Mesodermal cell (in vitro differentiated cells): ENCODE measurements around the gene GCA.

Experiments used
- H3K27ac ChIP-seq: 2 replicates; pipeline ENCODE4 v1.7.0; 2013; ENCODE audit warnings: mild to moderate bottlenecking, low read depth, low read length, moderate library complexity; ENCODE audit not compliant: severe bottlenecking
- H3K36me3 ChIP-seq: 2 replicates; pipeline ENCODE4 v1.7.1; 2013; ENCODE audit warnings: mild to moderate bottlenecking, low read length, moderate library complexity; ENCODE audit not compliant: control insufficient read depth, insufficient read depth
- H3K4me1 ChIP-seq: one replicate; pipeline ENCODE4 v1.7.1; 2013; ENCODE audit warnings: mild to moderate bottlenecking, low read length; ENCODE audit not compliant: insufficient read depth, control insufficient read depth, poor library complexity, severe bottlenecking
- H3K4me3 ChIP-seq: 2 replicates; pipeline ENCODE4 v1.7.0; 2013; ENCODE audit warnings: low read length, control low read depth, mild to moderate bottlenecking; ENCODE audit not compliant: insufficient read depth, poor library complexity, severe bottlenecking; ENCODE audit errors: extremely low read depth
- H3K9me3 ChIP-seq: 2 replicates; pipeline ENCODE4 v1.7.1; 2013; ENCODE audit warnings: mild to moderate bottlenecking, low read length, moderate library complexity; ENCODE audit not compliant: control insufficient read depth
- WGBS, 2 experiments: methylation state at CpG; one replicate each; pipeline ENCODE4 v1.1.5; 2013; ENCODE audit warnings: missing lambda C conversion rate in 2 of 2; ENCODE audit not compliant: insufficient coverage in 2 of 2; 5-methylcytosine and 5-hydroxymethylcytosine counted together

GCA gene

GRCh38 chr2:162315938-162316337 lies 28.0 kb upstream of the GCA start:
- WGBS, 2 experiments: 80% methylated on average over 1 of the region's 4 CpGs; no CpG with 5 or more reads in 1 of the 2 experiments
- Histone ChIP-seq H3K4me3 (no peak overlapping the region), H3K9me3 (no peaks in the 10 kb centered on the region)

GRCh38 chr2:162316590-162316989 lies 27.3 kb upstream of the GCA start:
- 86 to 90% methylated on average over 1 to 2 of the region's 2 CpGs for WGBS, 2 experiments
- no peaks in the 10 kb centered on the region for H3K9me3 ChIP-seq
- H3K27ac ChIP-seq: no peak overlapping the region
- H3K4me3 ChIP-seq: no peak overlapping the region
- H3K4me1 ChIP-seq: no peaks in the 10 kb centered on the region
- H3K36me3 ChIP-seq: no peaks in the 10 kb centered on the region

More at GRCh38 chr2:162315938-162316337, 28.0 kb upstream of the GCA start:
- Histone ChIP-seq H3K36me3 (no peaks in the 10 kb centered on the region), H3K27ac (no peak overlapping the region), H3K4me1 (no peaks in the 10 kb centered on the region)

GRCh38 chr2:162317058-162317742 lies 26.7 kb upstream of the GCA start:
- H3K9me3 ChIP-seq: no peaks in the 10 kb centered on the region
- no peak overlapping the region for H3K27ac ChIP-seq
- no peak overlapping the region for H3K4me3 ChIP-seq
- no peaks in the 10 kb centered on the region for H3K4me1 ChIP-seq
- H3K36me3 ChIP-seq: no peaks in the 10 kb centered on the region
- 81 to 88% methylated on average over 1 to 2 of the region's 3 CpGs for WGBS, 2 experiments

- Histone ChIP-seq H3K9me3 (no peaks in the 10 kb centered on the region), H3K27ac (no peak overlapping the region), H3K4me3 (peak overlapping the region; percentile 39), H3K36me3 (no peaks in the 10 kb centered on the region), H3K4me1 (no peaks in the 10 kb centered on the region)
- 72 to 79% methylated on average over 15 to 16 of the region's 16 CpGs for WGBS, 2 experiments
Observed at GRCh38 chr2:162317861-162318327, 26.0 kb upstream of the GCA start.

GRCh38 chr2:162318328-162319180 lies 25.4 kb upstream of the GCA start, which contains the start of gene IFIH1:
IFIH1 (minus strand) TSS chr2:162318684; CDS start chr2:162318307, 377 bp downstream.
- 12 to 13% methylated on average over 25 to 39 of the region's 45 CpGs for WGBS, 2 experiments
- Histone ChIP-seq H3K27ac (no peak within 1 kb of the TSS), H3K9me3 (no peaks in the 10 kb centered on the region), H3K4me1 (no peaks in the 10 kb centered on the region), H3K36me3 (no peaks in the 10 kb centered on the region), H3K4me3 (peak within 1 kb of the TSS; percentile 39)

- no peaks in the 10 kb centered on the region for H3K9me3 ChIP-seq
- H3K36me3 ChIP-seq: no peaks in the 10 kb centered on the region
- no CpG with 5 or more reads among the region's 1 CpG for WGBS, 2 experiments
- no peak overlapping the region for H3K4me3 ChIP-seq
- no peak overlapping the region for H3K27ac ChIP-seq
- H3K4me1 ChIP-seq: no peaks in the 10 kb centered on the region
Observed at GRCh38 chr2:162320864-162321517, 22.9 kb upstream of the GCA start.

- H3K36me3 ChIP-seq: no peaks in the 10 kb centered on the region
- H3K27ac ChIP-seq: no peak overlapping the region
- H3K9me3 ChIP-seq: no peaks in the 10 kb centered on the region
- WGBS, 2 experiments: 83% methylated on average over 1 of the region's 1 CpG
- no peaks in the 10 kb centered on the region for H3K4me1 ChIP-seq
- no peak overlapping the region for H3K4me3 ChIP-seq
Observed at GRCh38 chr2:162324953-162325352, 19.0 kb upstream of the GCA start.

- no peak overlapping the region for H3K27ac ChIP-seq
- no peaks in the 10 kb centered on the region for H3K36me3 ChIP-seq
- WGBS, 2 experiments: 70 to 80% methylated on average over 1 to 4 of the region's 5 CpGs
- no peaks in the 10 kb centered on the region for H3K9me3 ChIP-seq
- no peaks in the 10 kb centered on the region for H3K4me1 ChIP-seq
- no peak overlapping the region for H3K4me3 ChIP-seq
Observed at GRCh38 chr2:162327134-162327769, 16.7 kb upstream of the GCA start.

GRCh38 chr2:162327806-162328205 lies 16.1 kb upstream of the GCA start:
- no peaks in the 10 kb centered on the region for H3K36me3 ChIP-seq
- H3K4me3 ChIP-seq: no peak overlapping the region
- H3K9me3 ChIP-seq: no peaks in the 10 kb centered on the region
- no peak overlapping the region for H3K27ac ChIP-seq
- H3K4me1 ChIP-seq: no peaks in the 10 kb centered on the region
- 96 to 97% methylated on average over 13 of the region's 15 CpGs for WGBS, 2 experiments

GRCh38 chr2:162328424-162329157 lies 15.3 kb upstream of the GCA start:
- Histone ChIP-seq H3K27ac (no peak overlapping the region), H3K9me3 (no peaks in the 10 kb centered on the region), H3K36me3 (no peaks in the 10 kb centered on the region), H3K4me1 (no peaks in the 10 kb centered on the region), H3K4me3 (no peak overlapping the region)
- 96 to 97% methylated on average over 3 to 8 of the region's 12 CpGs for WGBS, 2 experiments
